K562 (cell line): ENCODE results near the gene SPTBN2.
"Not testable (repeated sequence)": the region's sequence is repeated elsewhere in the genome, so short reads cannot be mapped to it uniquely, and the experiment has no call there.

ENCODE experiments used
- BRCA1 ChIP-seq, 2 experiments: fragments of 450-650 bp in 1 of 2; sonication (generic) in 1 of 2; formaldehyde crosslinking in 1 of 2; IDR thresholded peaks; 2 replicates each; pipeline versions ENCODE4 v1.5.0 to v1.6.1; 2017 to 2020; ENCODE audit warnings: mild to moderate bottlenecking in 1 of 2, missing genetic modification reagents in 1 of 2
- SMAD2 ChIP-seq: fragments of 150-350 bp; IDR thresholded peaks from 2 replicates; pipeline ENCODE4 v1.6.1; 2014; ENCODE audit warnings: low read depth, mild to moderate bottlenecking, low read length
- TEAD1 ChIP-seq, 2 experiments: fragments of 450-650 bp in 1 of 2; sonication (generic) in 1 of 2; formaldehyde crosslinking; IDR thresholded peaks; 2 replicates each; pipeline versions ENCODE4 v1.4.0 to v1.8.0; 2020 to 2022; ENCODE audit warnings: mild to moderate bottlenecking in 2 of 2, missing genetic modification reagents in 1 of 2

DNA sequence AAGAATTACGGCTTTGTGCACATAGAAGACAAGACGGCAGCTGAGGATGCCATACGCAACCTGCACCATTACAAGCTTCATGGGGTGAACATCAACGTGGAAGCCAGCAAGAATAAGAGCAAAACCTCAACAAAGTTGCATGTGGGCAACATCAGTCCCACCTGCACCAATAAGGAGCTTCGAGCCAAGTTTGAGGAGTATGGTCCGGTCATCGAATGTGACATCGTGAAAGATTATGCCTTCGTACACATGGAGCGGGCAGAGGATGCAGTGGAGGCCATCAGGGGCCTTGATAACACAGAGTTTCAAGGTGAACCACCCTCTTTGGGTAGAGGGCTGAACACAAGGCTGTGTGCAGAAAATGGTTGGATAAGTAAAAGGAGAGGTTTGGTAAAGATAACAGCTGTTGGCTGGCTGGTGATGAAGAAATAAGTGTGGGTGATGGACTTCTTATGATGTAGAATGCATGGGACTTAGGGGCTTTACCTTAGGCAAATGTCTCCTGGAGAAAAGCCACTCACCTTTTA lies 89.1 kb downstream of the SPTBN2 start:
- TF ChIP-seq SMAD2; TEAD1 (CRISPR knock-in tag; IDR thresholded peaks at IDR 0.05); BRCA1 (IDR thresholded peaks at IDR 0.05); BRCA1 (CRISPR knock-in tag; IDR thresholded peaks at IDR 0.05): not testable (repeated sequence)
